Measurements from ENCODE around the gene NBEAL2.
"Not testable (repeated sequence)": the region's sequence is repeated elsewhere in the genome, so short reads cannot be mapped to it uniquely, and the experiment has no call there.

The NBEAL2 gene

DNA sequence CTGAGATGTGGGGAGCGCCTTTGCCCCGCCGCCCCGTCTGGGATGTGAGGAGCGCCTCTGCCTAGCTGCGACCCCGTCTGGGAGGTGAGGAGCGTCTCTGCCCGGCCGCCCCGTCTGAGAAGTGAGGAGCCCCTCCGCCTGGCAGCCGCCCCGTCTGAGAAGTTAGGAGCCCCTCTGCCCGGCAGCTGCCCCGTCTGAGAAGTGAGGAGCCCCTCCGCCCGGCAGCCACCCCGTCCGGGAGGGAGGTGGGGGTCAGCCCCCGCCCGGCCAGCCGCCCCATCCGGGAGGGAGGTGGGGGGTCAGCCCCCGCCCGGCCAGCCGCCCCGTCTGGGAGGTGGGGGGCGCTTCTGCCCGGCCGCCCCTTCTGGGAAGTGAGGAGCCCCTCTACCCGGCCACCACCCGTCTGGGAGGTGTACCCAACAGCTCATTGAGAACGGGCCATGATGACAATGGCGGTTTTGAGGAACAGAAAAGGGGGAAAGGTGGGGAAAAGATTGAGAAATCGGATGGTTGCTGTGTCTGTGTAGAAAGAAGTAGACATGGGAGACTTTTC is 15.4 kb upstream of the NBEAL2 start:
- not testable (repeated sequence) for DNase-seq (ENCODE audit: low spot score)

DNA sequence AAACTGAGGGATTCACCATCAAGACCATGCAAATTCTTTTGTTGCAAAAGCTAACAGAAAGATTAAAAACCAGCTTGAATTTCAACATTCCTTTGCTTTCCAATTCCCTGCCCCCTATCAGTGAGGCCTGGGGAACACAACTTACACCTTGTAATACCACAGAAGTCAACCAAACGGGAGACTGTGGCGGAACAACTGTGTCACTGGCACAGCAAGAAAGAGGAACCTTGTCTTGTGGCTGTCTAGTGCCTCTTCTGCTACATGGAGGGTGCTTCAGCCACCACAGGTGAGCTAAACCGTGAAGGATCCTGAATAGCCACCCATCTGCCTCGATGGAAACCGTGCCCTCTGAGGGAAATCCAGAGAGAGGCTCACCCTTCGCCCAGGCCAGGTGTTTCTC is 14.3 kb upstream of the NBEAL2 start:
- DNase-seq (ENCODE audit: low spot score), result no peak

DNA sequence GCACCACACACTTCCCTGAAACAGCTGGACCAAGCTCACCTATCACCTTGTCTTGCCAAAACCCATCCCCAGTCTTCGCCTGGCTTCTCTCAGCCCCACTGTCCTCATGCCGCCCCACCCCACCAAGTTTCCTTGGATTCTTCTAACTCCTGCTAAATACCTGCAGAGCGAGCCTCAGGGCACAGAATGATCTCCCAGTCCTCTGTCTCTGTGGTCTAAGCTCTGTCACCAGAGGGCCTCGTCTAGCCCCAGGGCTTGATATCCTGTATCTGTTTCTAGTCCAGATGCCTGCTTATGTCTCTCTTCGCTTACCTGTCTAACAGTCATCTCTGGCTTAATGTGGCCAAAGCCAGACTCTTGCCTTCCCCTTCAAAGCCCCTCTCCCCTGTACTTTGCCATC is 12.7 kb upstream of the NBEAL2 start:
- DNase-seq (ENCODE audit: low spot score), result no peak

DNA sequence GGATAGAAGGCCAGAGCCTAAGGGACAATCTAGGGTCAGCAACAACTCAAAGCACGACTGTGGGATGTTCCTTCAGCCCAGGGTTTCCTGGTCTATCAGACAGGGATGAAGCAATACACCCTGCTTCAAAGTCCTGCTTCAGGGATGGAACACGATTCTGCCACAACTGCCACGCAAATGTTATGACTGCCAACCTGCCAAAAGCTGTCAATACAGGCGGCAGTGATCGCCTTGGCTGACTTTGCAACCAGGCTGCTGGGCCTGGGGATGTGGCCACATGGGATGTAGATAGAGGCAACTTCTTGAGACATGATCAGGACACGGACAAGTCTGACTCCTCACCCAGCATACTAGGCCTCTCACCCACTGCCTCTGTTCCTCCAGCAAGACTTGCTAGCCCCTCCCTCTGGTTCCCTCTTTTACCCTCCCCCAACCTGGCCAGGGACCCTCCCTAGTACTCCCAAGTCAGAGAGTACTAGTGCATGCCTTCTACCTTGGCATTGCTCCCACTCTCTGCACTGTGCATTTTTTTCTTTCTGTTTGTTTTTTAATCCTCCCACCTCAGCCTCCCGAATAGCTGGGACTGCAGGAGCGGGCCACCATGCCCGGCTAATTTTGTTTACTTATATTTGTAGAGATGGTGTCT is 10.6 kb upstream of the NBEAL2 start:
- no peak for DNase-seq (ENCODE audit: low spot score)

DNA sequence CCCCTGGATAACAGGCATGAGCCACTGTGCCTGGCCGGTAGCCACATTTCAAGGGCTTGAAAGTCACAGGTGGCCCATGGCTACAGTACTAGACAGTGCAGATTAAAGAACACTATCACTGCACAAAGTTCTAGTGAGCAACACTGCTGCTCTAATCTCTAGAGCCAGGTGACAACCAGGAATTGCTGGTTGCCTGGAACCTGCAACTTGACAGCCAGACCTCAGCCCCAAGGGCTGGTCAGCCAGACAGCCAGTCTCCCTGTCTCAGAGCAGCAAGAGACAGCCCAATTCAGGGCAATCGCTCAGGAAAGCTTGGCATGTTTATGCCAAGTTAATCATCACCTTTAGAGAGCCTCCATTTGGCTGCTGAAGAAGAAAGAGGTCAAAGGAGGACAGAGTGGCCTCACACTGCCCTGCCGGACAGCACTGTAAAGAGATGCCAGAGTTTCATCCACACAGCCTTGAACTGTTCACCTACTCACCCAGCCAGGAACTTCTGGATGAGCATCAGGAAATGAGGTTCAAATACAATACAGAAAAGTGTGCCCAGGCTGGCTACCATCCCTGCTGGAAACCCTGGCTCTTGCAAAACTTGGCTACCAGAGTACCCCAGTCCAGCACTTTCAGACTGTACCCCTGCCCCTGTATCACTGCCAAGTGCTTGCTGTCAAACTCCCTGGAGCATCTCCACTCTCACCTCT is 8.9 kb upstream of the NBEAL2 start:
- DNase-seq (ENCODE audit: low spot score), result no peak

DNA sequence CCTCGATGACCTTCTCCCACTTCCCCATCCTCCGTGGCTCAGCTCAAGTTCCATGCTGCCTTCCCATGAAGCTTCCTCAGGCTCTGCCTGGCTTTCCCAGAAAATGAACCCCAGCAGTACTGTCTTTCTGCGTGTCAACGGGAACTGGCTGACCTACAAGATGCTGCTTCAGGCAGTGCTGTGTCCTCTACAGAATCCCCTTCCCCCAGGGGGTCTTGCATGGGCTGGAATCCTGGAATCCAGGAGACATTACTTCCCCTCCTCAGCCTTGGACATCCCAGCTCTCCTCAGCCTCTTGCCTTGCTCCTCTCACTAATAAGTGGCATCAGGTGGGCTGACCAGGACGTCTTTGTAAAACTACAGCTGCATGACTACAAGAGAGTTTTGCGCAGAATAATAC is 8.3 kb upstream of the NBEAL2 start:
- DNase-seq (ENCODE audit: low spot score), result no peak

DNA sequence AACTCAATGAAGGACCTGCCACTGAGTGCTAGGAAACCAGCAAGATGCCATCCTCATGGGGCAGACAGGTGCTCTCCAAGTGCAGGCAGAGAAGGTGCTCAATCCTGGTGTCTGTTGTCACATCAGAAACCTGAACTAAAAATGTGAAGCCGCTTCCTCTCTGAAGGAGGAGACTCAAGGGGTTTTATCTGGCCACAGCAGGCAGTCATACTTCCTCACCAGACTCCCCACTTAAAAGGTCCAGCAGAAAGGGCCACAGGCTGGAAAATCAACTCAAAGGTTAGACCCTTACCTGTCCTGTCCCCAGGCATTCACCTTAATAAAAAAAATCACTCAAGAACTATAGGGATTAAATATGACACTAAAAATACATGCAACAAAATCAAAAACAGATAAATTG is 7.7 kb upstream of the NBEAL2 start:
- DNase-seq (ENCODE audit: low spot score), result no peak

DNA sequence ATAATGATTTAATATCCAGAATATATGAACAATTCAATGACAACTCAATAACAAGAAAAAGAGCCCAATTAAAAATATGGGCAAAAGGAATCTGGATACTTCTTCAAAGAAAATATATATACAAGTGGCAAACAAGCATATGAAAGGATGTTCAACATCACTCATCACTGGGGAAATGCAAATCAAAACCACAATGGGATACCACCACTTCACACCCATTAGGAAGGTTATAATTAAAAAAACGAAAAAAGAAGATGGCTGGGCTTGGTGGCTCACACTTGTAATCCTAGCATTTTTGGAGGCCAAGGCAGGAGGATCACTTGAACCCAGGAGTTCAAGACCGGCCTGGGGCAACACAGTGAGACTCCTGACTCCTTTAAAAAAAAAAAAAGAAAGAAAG is 7.1 kb upstream of the NBEAL2 start:
- no peak for DNase-seq (ENCODE audit: low spot score)

DNA sequence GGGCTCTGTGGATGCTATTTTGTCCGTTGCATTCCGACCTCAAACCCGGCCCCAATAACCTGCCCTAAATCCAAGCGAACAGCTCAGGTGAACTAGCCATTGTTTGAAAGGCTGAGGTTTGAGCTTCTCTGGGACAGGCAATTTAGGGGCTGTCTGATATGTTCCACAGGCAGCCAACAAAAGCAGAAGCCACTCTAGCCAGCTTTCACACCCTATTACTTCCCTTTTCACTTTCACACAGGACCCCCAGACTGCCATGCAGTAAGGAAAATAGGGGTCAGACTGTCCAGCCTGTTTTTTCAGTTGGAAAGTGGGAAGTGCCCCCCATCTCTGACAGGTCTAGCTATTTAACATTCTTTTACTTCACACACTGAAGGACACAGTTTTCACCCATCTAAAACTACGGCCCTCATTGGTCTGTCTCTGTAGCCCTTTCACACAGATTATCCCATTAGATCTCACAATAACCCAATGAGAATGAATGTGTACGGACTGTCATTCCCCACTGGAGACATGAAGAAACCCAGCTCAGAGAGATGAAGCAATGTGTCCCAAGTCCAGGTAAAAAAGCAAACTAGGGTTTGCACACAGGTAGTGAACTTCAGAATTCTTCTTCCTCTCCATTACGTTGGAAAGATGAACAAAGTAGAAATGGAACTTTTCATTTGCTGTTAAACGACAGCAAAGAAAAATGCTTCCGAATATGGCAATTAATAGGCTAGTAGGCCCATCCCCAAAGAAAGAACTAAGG is 4.9 kb upstream of the NBEAL2 start:
- no peak for DNase-seq (ENCODE audit: low spot score)

DNA sequence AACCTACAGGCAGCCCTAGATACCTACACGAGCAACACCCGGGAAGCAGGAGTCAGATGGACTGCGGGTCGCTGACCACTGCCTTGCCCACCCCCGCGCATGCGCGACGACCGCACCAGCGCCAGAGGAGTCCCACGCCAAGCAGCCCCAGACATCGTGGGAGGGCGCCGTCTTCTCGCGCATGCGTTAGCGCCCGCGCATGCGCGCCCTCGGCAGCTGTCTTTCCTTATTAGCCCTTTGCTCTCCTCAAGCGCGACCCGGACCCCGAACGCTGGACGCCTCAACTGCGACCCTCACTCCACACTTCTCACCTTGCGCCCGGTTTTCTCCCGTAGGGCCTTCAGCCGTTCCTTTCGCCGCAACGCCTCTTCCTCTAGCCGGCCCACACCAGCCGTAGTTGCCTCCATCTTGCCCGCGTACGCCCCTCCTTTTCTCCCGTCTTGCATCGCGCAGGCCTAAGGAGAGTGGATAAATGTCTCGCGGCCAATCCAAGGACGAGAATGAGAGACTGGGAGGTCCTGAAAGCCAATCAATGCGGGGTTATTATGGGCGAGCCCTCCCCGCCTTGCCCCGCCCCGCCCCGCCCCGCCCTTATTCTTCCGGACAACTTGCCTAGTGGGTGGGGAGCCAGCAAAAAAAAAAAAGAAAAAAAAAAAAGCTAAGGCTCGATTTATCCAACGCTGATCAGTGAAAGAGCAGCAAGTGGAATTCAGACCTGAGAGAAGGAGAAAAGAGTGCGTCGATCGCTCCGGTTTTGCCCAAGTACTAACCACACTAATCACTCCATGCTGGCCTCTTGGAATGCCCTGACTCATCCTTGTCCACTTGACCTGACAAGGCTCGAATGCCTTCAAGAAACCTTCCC is 2.9 kb upstream of the NBEAL2 start, which contains the start of gene CCDC12:
CCDC12 (minus strand) TSS at position 420 of the 865 bp plus-strand sequence; CDS start at position 407, 13 bp downstream.
- DNase-seq (ENCODE audit: low spot score), result peak; percentile 97

DNA sequence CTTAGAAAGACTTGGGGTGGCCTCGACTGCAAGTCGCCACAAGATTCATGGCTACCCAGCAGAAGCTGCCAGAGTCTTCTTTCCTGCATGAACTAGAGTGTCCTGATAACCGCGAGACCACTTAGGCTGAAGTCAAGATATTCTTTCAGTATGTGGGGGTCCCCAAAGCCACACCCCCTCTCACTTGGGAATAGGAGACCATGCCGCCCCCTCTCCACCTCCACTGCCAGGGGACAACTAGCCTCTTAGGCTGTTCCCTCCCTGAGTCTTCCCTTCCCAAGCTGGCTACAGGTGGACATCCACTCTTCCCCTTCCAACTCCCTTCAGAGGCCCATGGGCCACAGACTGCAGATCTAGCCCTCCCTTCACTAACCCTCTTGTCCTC is 1.7 kb upstream of the NBEAL2 start:
- no peak for DNase-seq (ENCODE audit: low spot score)

DNA sequence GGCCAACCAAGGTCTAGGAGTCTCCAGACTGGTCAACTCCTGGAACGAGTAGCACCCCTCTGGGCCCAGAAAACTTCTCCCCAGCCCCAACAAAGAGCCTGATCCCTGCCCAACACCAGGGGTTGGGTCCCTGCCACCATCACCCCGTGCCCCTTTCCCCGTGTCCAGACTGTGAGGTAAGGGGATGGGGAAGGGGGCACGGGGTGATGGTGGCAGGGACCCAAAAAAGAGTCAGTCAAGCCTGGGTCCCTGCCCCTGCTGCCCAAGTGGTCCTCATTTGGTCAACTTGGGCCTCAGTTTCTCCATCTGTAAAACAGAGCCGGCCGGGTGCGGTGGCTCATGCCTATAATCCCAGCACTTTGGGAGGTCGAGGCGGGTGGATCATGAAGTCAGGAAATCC is 1.1 kb upstream of the NBEAL2 start:
- no peak for DNase-seq (ENCODE audit: low spot score)

DNA sequence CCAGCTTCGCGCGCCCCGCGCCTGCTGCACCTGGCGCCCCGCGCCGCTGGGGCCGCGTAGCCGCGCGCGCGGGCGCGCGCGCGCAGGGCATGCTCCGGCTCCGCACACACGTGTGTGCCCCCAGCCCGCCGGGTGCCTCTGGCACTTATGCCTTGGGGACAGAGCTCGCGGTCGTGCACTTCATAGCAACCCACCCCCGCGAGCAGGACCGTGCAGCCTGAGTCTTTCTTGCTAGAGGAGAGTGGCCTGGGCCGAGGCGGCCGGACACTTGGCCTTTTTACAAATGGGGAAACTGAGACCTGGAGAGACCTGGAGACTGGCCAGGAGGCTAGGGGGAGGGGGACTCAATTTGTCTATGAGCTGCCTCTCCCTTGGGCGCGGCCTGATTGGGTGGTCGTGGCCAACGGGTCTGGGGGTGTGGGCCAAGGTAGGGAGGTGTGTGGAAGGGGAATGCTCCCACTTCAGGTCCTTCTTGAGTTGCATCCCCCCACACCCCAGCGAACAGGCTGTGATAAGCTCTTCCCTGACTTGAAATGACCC is 562 bp downstream of the NBEAL2 start:
- no peak for DNase-seq (ENCODE audit: low spot score)

DNA sequence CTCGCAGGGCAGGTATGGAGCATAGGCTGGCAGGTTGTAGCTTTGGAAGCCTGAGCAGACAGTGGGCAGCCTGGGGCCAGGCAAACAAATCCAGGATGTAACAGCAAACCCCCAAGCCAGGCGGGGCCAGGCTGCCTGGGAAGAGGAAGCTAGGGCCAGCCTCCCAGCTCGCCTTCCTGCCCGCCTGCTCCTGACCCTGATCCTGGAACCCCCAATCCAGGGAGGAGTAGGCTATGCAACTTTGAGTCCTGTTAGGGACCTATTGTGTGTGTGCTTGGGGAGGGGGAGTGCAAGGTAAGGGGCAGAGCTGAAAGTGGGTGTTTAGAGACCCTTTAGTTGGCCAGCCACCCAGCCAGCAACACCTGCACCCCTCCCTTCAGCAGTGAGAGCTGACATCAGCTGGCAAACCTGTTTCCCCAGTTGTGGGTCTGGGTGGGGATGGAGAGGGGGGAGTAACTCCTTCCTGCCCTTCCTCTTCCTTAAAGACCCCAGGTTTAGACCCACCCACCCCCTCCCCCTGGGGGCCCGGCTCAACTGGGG is 2.5 kb downstream of the NBEAL2 start:
- peak; percentile 55 for DNase-seq (ENCODE audit: low spot score)

DNA sequence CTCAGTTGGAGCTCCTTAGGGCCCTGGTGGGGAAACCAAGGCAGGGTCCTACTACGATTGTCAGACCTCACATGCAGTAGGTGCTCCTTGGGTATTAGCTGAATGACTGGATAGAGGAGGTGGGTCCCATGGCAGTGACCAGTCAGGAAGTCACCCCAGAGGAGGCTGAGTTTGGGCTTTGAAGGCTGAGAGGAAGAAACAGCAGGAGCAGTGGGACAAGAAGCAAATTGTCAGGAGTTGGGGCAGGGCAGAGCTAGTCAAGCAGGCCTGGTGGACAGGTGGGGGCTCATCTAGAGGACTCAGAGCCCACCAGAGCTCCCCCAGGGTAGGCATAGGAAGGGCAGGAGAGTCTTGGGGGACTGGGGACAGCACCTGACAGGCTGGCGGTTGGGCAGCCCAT is 3.1 kb downstream of the NBEAL2 start:
- DNase-seq (ENCODE audit: low spot score), result no peak

DNA sequence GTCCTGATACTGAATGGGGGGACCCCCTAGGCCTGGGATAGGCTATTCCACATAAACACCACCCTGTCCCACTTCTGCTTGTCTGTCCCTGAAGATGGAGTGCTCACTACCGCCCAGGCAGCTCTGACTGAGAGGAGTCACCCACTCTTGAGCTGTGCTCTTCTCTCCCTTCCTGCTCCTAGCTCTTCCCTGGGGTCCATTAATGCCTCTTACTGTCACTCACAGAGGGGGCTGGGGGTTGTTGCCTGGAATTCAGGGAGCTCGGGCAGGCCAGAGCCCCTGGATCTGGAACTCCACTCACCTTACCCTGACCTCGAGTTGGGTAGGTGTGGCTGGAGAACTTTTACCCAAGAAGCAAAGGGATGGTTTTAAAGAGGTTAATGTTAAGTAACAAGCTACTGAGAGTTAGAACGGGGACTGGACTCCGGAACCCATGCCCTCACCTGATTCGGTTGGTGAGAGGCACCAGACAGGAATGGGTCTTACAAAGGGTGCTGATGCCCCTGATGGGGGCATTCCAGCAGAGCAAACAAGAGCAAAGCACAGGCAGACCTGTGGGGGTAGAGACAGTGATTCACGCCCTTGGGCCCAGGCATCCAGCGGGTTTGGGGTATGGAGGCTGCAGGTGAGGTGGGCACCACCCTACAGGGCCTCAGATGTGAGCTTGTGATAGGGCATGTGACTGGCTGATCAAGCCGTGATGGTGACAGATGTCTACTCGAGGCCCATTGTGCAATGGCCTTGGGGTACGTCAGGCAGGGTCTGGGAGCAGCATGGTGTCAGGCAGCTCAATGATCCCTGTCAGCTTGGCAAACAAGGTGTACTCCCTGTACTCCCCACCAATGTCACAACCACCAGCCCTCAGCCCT is 5.4 kb downstream of the NBEAL2 start:
- no peak for DNase-seq (ENCODE audit: low spot score)

DNA sequence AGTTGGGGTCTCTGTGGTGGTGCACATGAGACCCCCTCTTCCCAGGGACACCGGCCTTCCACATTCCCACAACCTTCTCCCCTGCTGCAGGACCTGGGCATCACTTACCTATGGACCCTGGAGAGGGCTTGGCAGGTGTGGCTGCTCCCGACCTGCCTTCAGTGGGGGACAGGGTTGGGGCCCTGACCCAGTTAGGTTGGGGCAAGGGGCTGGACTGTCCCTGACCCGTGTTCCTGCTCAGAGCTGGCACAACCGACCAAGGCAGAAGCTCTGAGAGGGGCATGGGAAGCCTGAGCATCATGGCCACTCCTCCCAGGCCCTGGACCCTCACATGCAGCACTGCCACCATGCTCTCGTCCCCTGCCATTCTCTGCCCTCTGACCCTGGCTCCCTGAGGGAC is 6.1 kb downstream of the NBEAL2 start:
- no peak for DNase-seq (ENCODE audit: low spot score)

DNA sequence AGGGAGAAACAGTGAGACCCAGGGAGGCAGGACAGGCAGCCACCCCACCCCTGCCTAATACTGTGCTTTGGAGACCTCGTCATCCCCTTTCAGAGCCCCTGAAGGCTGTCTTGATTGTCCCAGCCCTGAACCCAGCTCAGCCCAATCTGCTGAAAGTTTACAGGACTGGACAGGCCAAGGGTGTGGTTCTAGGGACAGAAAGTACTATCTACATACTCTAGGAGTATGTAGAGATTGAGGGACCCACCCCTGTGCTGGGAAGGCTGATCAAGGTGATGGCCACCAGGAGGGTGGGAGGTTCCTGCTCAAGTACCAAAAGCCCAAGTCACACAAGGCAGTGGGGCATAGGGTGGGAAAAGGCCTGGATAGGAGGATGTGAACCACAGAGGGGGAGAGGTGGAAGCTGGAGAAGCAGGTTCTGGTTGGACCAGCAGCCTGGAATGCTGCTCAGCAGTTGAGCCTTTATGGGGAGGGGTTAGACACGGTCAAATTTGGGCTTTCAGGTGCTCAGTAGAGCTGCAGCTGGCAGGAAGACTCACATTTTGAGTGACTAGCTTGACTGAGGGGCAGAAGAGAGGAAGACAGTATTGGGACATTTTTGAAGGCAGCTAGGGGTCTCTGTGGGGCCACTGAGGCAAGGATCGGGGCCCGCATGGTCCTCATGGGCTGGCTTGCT is 6.7 kb downstream of the NBEAL2 start:
- DNase-seq (ENCODE audit: low spot score), result no peak

DNA sequence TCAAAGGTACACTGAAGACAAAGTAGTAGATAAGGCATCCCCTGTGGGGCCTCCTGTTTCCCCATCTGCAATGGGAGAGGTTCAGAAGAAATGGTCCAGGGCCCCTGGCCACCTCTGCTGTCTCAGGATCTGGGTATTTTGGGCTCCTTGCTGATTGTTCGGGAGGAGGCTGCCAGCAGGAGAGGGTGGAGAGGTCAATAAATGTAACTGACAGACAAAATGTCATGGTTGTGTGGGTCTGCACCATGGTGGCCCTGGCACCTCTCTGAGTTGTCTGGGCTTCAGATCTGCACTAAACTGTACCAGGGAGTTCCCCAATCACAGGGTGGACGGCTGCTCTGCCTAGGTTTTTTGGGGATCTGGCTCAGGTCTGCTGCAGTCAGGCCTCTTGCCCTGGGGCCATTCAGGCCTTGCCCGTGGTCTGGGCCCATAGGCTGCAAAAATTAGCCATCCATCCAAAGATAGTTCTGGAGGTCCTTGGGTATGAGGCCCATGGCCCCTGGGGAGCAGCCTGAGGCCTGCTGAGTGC is 7.4 kb downstream of the NBEAL2 start:
- DNase-seq (ENCODE audit: low spot score), result no peak

DNA sequence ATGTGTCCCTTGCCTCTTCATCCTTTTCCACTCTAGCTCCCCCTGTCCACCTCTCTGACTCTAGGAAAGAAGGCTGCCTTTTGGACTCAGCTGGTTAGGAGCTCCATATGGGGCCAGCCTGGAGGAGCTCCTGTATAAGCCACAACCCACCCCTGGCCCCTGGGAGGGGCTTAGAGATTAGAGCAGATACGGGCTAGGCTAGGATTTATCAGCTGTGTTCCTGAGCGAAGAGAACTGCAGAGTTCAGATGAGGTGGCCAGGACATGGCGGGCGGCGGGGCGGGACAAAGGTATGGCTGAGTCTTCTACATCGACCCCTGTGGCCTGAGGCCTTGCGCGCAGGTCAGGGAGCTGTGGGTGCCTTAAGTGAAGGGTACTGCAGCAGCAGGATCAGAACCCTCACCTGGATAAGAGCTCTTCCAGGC is 7.9 kb downstream of the NBEAL2 start:
- DNase-seq (ENCODE audit: low spot score), result no peak
